Measurements from ENCODE around the gene WAPL. TPM values are rescaled to one million over a fixed set of nuclear protein-coding genes. Genes with fewer than 3 reads are reported as not detected.

Gene WAPL
- total RNA-seq, 1 experiment from 2014 or later = 45.2 TPM

DNA sequence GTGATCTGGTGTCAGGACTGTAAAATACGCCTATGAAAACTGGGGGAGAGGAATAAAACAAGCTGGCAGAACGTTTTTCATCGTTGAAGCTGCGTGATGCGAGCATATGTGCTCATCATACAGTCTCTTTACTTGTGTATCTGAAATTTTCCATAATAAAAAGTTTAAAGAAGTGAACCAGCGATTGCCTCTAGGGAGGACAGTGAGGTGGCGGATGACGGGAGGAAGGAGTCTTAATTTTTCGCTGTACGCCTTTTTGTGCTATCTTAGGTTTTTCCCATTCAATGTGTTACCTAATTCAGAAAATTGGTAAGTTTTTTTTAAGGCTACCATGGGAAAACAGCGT is 891 bp upstream of the WAPL start:
- BruUV-seq (replicated peaks) = no TSS peak
- POLR2A ChIA-PET = interaction anchor here (0.6 to 3.5 kb wide), 7 partner anchors 9 to 879 kb away, joined by 3 to 24 read pairs (median 4); no protein-coding TSS in a partner anchor
- intact Hi-C loops (cut with micrococcal nuclease) = loop anchor here (2.0 to 5.0 kb wide), 3 partner anchors 120 to 380 kb away; no protein-coding TSS in a partner anchor
- DNase-seq (ENCODE audit: unreplicated experiment) = no peak
- Mint-ChIP-seq H3K27me3 (ENCODE audit: insufficient read depth, unreplicated experiment) (no peaks in the 10 kb centered on the region), H3K4me1 (ENCODE audit: insufficient read depth, unreplicated experiment) (peaks cover 36% of the 10 kb centered on the region), H3K4me3 (ENCODE audit: unreplicated experiment) (peak overlapping the region; percentile 98), H3K27ac (ENCODE audit: low read depth, unreplicated experiment) (peak overlapping the region; percentile 93), H3K9me3 (ENCODE audit: unreplicated experiment) (no peaks in the 10 kb centered on the region), H3K36me3 (ENCODE audit: insufficient read depth, unreplicated experiment) (peaks cover 16% of the 10 kb centered on the region)
- CTCF ChIA-PET = interaction anchor here (0.7 to 2.1 kb wide), 3 partner anchors 12 to 122 kb away, joined by 3 to 7 read pairs (median 3); no protein-coding TSS in a partner anchor
- TF ChIP-seq, protein P1, sequence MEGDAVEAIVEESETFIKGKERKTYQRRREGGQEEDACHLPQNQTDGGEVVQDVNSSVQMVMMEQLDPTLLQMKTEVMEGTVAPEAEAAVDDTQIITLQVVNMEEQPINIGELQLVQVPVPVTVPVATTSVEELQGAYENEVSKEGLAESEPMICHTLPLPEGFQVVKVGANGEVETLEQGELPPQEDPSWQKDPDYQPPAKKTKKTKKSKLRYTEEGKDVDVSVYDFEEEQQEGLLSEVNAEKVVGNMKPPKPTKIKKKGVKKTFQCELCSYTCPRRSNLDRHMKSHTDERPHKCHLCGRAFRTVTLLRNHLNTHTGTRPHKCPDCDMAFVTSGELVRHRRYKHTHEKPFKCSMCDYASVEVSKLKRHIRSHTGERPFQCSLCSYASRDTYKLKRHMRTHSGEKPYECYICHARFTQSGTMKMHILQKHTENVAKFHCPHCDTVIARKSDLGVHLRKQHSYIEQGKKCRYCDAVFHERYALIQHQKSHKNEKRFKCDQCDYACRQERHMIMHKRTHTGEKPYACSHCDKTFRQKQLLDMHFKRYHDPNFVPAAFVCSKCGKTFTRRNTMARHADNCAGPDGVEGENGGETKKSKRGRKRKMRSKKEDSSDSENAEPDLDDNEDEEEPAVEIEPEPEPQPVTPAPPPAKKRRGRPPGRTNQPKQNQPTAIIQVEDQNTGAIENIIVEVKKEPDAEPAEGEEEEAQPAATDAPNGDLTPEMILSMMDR (IDR thresholded peaks at IDR 0.05; ENCODE audit: unreplicated experiment) = no peak

DNA sequence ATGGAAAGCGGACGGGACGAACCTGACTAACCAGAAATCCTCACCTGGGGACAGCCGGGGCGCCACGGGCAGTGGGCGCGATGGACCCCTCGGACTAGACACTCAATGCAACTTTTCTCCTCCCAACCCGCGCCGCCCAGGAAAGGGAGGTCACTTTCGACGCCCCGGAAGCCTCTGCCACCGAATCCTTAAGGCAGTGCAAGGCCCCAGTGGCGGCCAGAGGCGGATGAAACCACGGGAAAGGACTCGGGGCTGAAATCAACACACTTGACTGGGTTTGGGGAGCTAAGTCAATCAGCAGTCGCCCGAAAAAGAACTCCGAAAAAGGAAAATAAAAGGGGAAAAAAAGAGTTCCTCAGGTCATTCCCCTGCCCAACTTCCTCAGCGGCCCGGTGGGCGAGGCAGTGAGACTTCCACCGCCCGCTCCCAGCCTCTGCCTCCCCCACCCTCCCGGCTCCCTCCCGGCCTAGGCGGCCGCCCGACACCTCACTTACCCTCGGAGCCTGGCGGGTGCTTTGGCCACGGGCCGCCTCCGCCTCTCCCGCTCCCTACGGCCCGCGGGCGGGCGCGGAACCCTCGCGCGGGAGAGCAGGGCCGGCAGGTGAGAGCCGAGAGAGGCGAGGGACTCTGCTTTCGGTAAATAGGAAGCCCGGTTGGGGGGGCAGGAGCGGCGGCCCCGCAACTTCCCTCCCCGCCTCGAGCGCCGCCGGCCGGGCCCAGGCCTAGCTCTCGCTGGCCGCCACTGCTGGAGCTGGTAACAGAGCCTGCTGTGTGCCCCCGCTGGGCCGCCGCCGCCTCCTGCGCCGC is 518 bp downstream of the WAPL start:
- TF ChIP-seq, protein P1 (IDR thresholded peaks at IDR 0.05; ENCODE audit: unreplicated experiment) = no peak
- TSS peak; percentile 45 for BruUV-seq (replicated peaks)
- intact Hi-C loops (cut with micrococcal nuclease) = loop anchor here (5.0 kb wide), 2 partner anchors 119 to 381 kb away; no protein-coding TSS in a partner anchor

DNA sequence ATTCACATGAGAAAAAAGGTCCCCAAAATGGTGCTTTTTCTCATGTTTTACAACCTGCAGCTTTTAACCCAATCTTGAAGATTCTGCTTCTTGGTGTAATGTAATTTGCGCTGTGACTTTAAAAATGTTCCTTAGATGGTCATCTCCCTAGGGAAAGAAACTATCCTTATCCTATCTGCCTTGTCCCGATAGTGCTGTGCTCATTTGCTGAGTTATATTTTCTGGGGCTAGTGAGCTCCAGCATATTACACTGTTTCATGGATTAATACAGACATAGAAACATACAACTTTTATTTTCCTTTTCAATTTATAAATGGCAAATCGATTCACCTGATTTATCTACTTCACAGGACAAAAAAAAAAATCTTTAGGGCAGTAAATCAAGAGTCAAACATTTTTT is 2.8 kb downstream of the WAPL start:
- H3K9me3 Mint-ChIP-seq (ENCODE audit: unreplicated experiment) = no peaks in the 10 kb centered on the region
- no peak for DNase-seq (ENCODE audit: unreplicated experiment)
- ChIA-PET CTCF (interaction anchor here (0.6 to 1.2 kb wide), 2 partner anchors 10 to 824 kb away, joined by 5 read pairs; no protein-coding TSS in a partner anchor), POLR2A (interaction anchor here (0.6 to 0.7 kb wide), 3 partner anchors 43 to 194 kb away, joined by 3 read pairs; no protein-coding TSS in a partner anchor)
- H3K4me1 Mint-ChIP-seq (ENCODE audit: insufficient read depth, unreplicated experiment) = peaks cover 35% of the 10 kb centered on the region
- intact Hi-C loops (cut with micrococcal nuclease) = no loop called here
- H3K36me3 Mint-ChIP-seq (ENCODE audit: insufficient read depth, unreplicated experiment) = peaks cover 45% of the 10 kb centered on the region
- peak overlapping the region; percentile 98 for H3K4me3 Mint-ChIP-seq (ENCODE audit: unreplicated experiment)
- H3K27ac Mint-ChIP-seq (ENCODE audit: low read depth, unreplicated experiment) = no peak overlapping the region
- no TSS peak for BruUV-seq (replicated peaks)
- H3K27me3 Mint-ChIP-seq (ENCODE audit: insufficient read depth, unreplicated experiment) = no peaks in the 10 kb centered on the region
- TF ChIP-seq, protein P1 (IDR thresholded peaks at IDR 0.05; ENCODE audit: unreplicated experiment) = no peak

More for the DNA sequence above, 518 bp downstream of the WAPL start:
- Mint-ChIP-seq H3K4me1 (ENCODE audit: insufficient read depth, unreplicated experiment) (peaks cover 44% of the 10 kb centered on the region), H3K27me3 (ENCODE audit: insufficient read depth, unreplicated experiment) (no peaks in the 10 kb centered on the region), H3K4me3 (ENCODE audit: unreplicated experiment) (peak overlapping the region; percentile 98), H3K27ac (ENCODE audit: low read depth, unreplicated experiment) (peak overlapping the region; percentile 93), H3K9me3 (ENCODE audit: unreplicated experiment) (no peaks in the 10 kb centered on the region), H3K36me3 (ENCODE audit: insufficient read depth, unreplicated experiment) (peaks cover 30% of the 10 kb centered on the region)
- ChIA-PET POLR2A (interaction anchor here (0.6 to 3.5 kb wide), 7 partner anchors 13 to 572 kb away, joined by 3 to 24 read pairs (median 3); no protein-coding TSS in a partner anchor), CTCF (interaction anchor here (0.6 to 1.1 kb wide), 2 partner anchors 11 to 65 kb away, joined by 3 to 4 read pairs; no protein-coding TSS in a partner anchor)
- DNase-seq (ENCODE audit: unreplicated experiment) = peak; percentile 76

DNA sequence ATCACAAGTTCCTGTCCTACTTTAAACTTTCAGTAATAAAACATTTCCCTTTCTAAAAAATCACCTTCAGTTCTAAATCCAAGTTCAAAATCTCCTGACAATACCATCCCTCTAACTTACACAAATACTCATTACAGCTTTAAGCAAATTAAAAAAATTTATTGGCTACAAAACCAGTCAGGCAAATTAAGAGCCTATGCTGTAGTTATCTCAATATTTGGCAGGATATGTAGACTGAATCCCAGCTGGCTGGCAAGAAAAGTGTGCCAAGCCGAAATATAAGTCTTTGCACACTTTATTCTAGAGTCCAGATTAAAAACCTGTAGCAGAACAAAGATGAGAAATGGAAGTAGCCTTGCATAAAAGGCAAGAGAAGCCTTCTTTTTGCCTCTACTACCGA is 9.5 kb downstream of the WAPL start:
- H3K36me3 Mint-ChIP-seq (ENCODE audit: insufficient read depth, unreplicated experiment) = peaks cover 36% of the 10 kb centered on the region
- no peaks in the 10 kb centered on the region for H3K27me3 Mint-ChIP-seq (ENCODE audit: insufficient read depth, unreplicated experiment)
- H3K4me3 Mint-ChIP-seq (ENCODE audit: unreplicated experiment) = no peak overlapping the region
- DNase-seq (ENCODE audit: unreplicated experiment) = no peak
- ChIA-PET CTCF (no interaction called here), POLR2A (interaction anchor here (1.9 kb wide), 1 partner anchor 26 kb away, joined by 4 read pairs; no protein-coding TSS in a partner anchor)
- BruUV-seq (replicated peaks) = no TSS peak
- H3K9me3 Mint-ChIP-seq (ENCODE audit: unreplicated experiment) = no peaks in the 10 kb centered on the region
- intact Hi-C loops (cut with micrococcal nuclease) = no loop called here
- peaks cover 25% of the 10 kb centered on the region for H3K4me1 Mint-ChIP-seq (ENCODE audit: insufficient read depth, unreplicated experiment)
- TF ChIP-seq, protein P1 (IDR thresholded peaks at IDR 0.05; ENCODE audit: unreplicated experiment) = no peak
- no peak overlapping the region for H3K27ac Mint-ChIP-seq (ENCODE audit: low read depth, unreplicated experiment)
